Stimulated activated memory B cell treated with anti-CD40 and anti-IgM and Interleukin-4, amounts not matched to agents 10 μg/mL and 1 μg/mL and 100 μg/mL, for 72 hours (primary cell): ENCODE measurements around the gene LMO1.

Experiments used
- ATAC-seq: fragments of 150-1000 bp; cut with Tn5 transposase; 2 replicates; pipeline ENCODE4 v1.10.0; 2021
- H3K27ac Mint-ChIP-seq: one replicate; pipeline ENCODE4 v1.8.0; 2022; ENCODE audit warnings: mild to moderate bottlenecking, mixed read lengths
- H3K27me3 Mint-ChIP-seq: one replicate; pipeline ENCODE4 v1.8.0; 2022; ENCODE audit warnings: mixed read lengths
- H3K36me3 Mint-ChIP-seq: one replicate; pipeline ENCODE4 v1.8.0; 2022; ENCODE audit warnings: mixed read lengths
- H3K4me1 Mint-ChIP-seq: one replicate; pipeline ENCODE4 v1.8.0; 2022; ENCODE audit warnings: mixed read lengths
- H3K4me3 Mint-ChIP-seq: one replicate; pipeline ENCODE4 v1.8.0; 2022; ENCODE audit warnings: mild to moderate bottlenecking, moderate library complexity, mixed read lengths
- H3K9me3 Mint-ChIP-seq: one replicate; pipeline ENCODE4 v1.8.0; 2022; ENCODE audit warnings: mixed read lengths

The LMO1 gene

GRCh38 chr11:8177136-8177535, 86.5 kb downstream of the LMO1 start:
- no peak for ATAC-seq
- no peak overlapping the region for H3K27ac Mint-ChIP-seq
- H3K36me3 Mint-ChIP-seq: no peaks in the 10 kb centered on the region
- H3K4me3 Mint-ChIP-seq: no peak overlapping the region
- H3K27me3 Mint-ChIP-seq: peaks cover 17% of the 10 kb centered on the region
- no peaks in the 10 kb centered on the region for H3K9me3 Mint-ChIP-seq
- H3K4me1 Mint-ChIP-seq: no peaks in the 10 kb centered on the region
